Activated CD4-positive, alpha-beta T cell treated with anti-CD3 and anti-CD28 coated beads for 36 hours (primary cell): ENCODE data around the gene RET. TPM values are rescaled to one million over a fixed set of nuclear protein-coding genes. Genes with fewer than 3 reads are reported as not detected.

Source experiments
- ATAC-seq: fragments of 200-7000 bp; cut with Tn5 transposase; one replicate; pipeline ENCODE4 v1.10.0; 2021; ENCODE audit warnings: mild to moderate bottlenecking, moderate library complexity
- CTCF ChIA-PET: fragments of 350-600 bp; sonication (Branson Sonifier 250); formaldehyde crosslinking; loops from one replicate; lab custom pipeline; 2021; ENCODE audit warnings: antibody characterized with exemption; lab: Charles Lee
- POLR2A ChIA-PET: fragments of 350-600 bp; sonication (Branson Sonifier 250); formaldehyde crosslinking; loops from one replicate; lab custom pipeline; 2021; ENCODE audit warnings: antibody characterized with exemption, inconsistent platforms; lab: Charles Lee
- DNase-seq: peaks from one replicate; pipeline ENCODE4 v3.0.0-alpha.2; 2020
- H3K27ac Mint-ChIP-seq: one replicate; pipeline ENCODE4 v1.8.0; 2021; ENCODE audit warnings: mixed read lengths
- H3K27me3 Mint-ChIP-seq: one replicate; pipeline ENCODE4 v1.8.0; 2021; ENCODE audit warnings: mixed read lengths
- H3K36me3 Mint-ChIP-seq: one replicate; pipeline ENCODE4 v1.8.0; 2021; ENCODE audit warnings: low read depth, mixed read lengths
- H3K4me1 Mint-ChIP-seq: one replicate; pipeline ENCODE4 v1.8.0; 2021; ENCODE audit warnings: mixed read lengths
- H3K4me3 Mint-ChIP-seq: one replicate; pipeline ENCODE4 v1.8.0; 2021; ENCODE audit warnings: mild to moderate bottlenecking, moderate library complexity, mixed read lengths
- H3K9me3 Mint-ChIP-seq: one replicate; pipeline ENCODE4 v1.8.0; 2021; ENCODE audit warnings: low read depth, mixed read lengths
- intact Hi-C, 2 experiments: fragments of 100-400 bp; cut with DNase I in 1 of 2; cut with micrococcal nuclease in 1 of 2; formaldehyde crosslinking; loops; one replicate each; pipeline versions ENCODE4 v1.14.2 to v1.15.1; 2022 to 2024; cut with DNase I, micrococcal nuclease
- total RNA-seq, 2 experiments: library from RNA; stranded (reverse); gene quantifications; one replicate each; pipeline ENCODE4 v1.2.3, GENCODE V29; 2021

RET gene
- total RNA-seq, 2 experiments from 2014 or later, result 0.19 to 0.32 TPM

DNA sequence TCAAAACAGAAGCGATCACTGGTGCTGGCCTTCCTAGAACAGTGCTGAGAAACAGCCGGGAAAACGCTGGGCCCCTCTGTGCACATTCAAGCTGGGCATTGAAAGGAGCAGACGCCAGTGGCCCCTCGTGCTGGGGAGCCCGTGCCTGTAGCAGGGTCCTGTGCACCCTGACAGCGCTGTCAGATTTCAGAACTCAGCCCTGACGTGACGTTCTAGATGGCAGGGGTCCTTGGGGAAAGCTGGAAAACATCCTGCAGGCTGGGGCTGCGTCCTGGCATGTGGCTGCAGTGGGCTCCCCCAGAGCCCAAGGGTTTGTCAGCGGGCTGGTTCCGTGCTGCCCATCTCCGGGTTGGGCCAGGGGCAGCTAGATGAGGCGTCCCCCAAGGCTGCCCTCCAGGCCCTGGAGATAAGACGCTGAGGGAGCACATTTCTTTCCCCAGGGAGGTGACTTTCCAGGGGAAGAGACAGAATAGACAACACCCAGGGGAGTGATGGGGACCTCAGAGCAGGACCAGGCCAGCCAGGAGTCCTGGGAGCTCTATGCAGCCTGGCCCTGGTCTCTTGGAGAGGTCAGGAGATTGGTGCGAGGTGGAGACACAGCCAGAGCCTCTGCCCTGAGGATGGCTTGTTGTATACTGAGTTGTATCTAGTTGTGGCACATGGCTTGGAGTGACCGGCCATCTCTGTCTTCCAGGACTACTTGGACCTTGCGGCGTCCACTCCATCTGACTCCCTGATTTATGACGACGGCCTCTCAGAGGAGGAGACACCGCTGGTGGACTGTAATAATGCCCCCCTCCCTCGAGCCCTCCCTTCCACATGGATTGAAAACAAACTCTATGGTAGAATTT is 49.2 kb downstream of the RET start:
- Mint-ChIP-seq H3K27me3 (no peaks in the 10 kb centered on the region), H3K4me1 (peaks cover 34% of the 10 kb centered on the region), H3K9me3 (no peaks in the 10 kb centered on the region), H3K27ac (no peak overlapping the region), H3K4me3 (no peak overlapping the region), H3K36me3 (no peaks in the 10 kb centered on the region)
- CTCF ChIA-PET, result no interaction called here
- ATAC-seq (no peak), DNase-seq (no peak)
- intact Hi-C loops, result loop anchor here in 1 of 2 experiments (10.0 kb wide), 1 partner anchor 689 kb away; no protein-coding TSS in a partner anchor
- POLR2A ChIA-PET, result no interaction called here

DNA sequence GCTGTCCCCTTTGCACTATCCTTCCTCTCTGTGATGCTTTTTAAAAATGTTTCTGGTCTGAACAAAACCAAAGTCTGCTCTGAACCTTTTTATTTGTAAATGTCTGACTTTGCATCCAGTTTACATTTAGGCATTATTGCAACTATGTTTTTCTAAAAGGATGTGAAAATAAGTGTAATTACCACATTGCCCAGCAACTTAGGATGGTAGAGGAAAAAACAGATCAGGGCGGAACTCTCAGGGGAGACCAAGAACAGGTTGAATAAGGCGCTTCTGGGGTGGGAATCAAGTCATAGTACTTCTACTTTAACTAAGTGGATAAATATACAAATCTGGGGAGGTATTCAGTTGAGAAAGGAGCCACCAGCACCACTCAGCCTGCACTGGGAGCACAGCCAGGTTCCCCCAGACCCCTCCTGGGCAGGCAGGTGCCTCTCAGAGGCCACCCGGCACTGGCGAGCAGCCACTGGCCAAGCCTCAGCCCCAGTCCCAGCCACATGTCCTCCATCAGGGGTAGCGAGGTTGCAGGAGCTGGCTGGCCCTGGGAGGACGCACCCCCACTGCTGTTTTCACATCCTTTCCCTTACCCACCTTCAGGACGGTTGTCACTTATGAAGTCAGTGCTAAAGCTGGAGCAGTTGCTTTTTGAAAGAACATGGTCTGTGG is 50.0 kb downstream of the RET start:
- Mint-ChIP-seq H3K36me3 (no peaks in the 10 kb centered on the region), H3K9me3 (no peaks in the 10 kb centered on the region), H3K27ac (peak overlapping the region; percentile 5), H3K4me3 (no peak overlapping the region), H3K27me3 (no peaks in the 10 kb centered on the region), H3K4me1 (peaks cover 26% of the 10 kb centered on the region)
- intact Hi-C loops, result loop anchor here in 1 of 2 experiments (10.0 kb wide), 1 partner anchor 688 kb away; no protein-coding TSS in a partner anchor
- ChIA-PET POLR2A (no interaction called here), CTCF (no interaction called here)
- ATAC-seq (no peak), DNase-seq (no peak)

DNA sequence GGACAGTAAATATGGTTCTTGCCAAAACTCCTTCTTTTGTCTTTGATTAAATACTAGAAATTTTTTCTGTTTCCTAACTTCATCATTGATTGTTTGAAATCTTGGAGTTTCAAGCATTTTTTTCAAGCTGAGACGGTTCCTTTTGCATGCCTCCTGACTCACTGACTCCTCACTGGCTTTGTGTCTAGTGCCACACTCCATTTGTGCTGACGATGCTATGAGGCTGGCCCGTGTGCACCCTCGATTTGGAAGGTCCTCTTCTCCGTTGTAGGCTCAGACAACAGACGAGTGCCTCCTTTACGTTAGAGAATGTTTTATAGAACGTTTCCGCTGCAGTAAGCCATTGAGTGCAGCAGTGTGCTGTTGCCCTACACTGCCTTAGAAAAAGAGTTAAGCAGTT is 50.6 kb downstream of the RET start:
- POLR2A ChIA-PET, result no interaction called here
- intact Hi-C loops, result loop anchor here in 1 of 2 experiments (10.0 kb wide), 1 partner anchor 687 kb away; no protein-coding TSS in a partner anchor
- H3K27ac Mint-ChIP-seq, result no peak overlapping the region

DNA sequence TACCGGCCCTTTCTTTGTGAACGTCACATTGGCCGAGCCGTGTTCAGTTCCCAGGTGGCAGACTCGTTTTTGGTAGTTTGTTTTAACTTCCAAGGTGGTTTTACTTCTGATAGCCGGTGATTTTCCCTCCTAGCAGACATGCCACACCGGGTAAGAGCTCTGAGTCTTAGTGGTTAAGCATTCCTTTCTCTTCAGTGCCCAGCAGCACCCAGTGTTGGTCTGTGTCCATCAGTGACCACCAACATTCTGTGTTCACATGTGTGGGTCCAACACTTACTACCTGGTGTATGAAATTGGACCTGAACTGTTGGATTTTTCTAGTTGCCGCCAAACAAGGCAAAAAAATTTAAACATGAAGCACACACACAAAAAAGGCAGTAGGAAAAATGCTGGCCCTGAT is 51.5 kb downstream of the RET start:
- H3K9me3 Mint-ChIP-seq, result no peaks in the 10 kb centered on the region
- H3K4me1 Mint-ChIP-seq, result peaks cover 25% of the 10 kb centered on the region
- ChIA-PET POLR2A (no interaction called here), CTCF (no interaction called here)
- no peaks in the 10 kb centered on the region for H3K36me3 Mint-ChIP-seq
- DNase-seq, result no peak
- intact Hi-C loops, result loop anchor here in 1 of 2 experiments (10.0 kb wide), 1 partner anchor 686 kb away; no protein-coding TSS in a partner anchor
- peak overlapping the region; percentile 51 for H3K27ac Mint-ChIP-seq
- no peak for ATAC-seq
- no peaks in the 10 kb centered on the region for H3K27me3 Mint-ChIP-seq
- no peak overlapping the region for H3K4me3 Mint-ChIP-seq

More for the DNA sequence above, 50.6 kb downstream of the RET start:
- no peak for ATAC-seq
- no peak for DNase-seq
- CTCF ChIA-PET, result no interaction called here
- Mint-ChIP-seq H3K36me3 (no peaks in the 10 kb centered on the region), H3K27me3 (no peaks in the 10 kb centered on the region), H3K4me1 (peaks cover 25% of the 10 kb centered on the region), H3K4me3 (no peak overlapping the region), H3K9me3 (no peaks in the 10 kb centered on the region)

DNA sequence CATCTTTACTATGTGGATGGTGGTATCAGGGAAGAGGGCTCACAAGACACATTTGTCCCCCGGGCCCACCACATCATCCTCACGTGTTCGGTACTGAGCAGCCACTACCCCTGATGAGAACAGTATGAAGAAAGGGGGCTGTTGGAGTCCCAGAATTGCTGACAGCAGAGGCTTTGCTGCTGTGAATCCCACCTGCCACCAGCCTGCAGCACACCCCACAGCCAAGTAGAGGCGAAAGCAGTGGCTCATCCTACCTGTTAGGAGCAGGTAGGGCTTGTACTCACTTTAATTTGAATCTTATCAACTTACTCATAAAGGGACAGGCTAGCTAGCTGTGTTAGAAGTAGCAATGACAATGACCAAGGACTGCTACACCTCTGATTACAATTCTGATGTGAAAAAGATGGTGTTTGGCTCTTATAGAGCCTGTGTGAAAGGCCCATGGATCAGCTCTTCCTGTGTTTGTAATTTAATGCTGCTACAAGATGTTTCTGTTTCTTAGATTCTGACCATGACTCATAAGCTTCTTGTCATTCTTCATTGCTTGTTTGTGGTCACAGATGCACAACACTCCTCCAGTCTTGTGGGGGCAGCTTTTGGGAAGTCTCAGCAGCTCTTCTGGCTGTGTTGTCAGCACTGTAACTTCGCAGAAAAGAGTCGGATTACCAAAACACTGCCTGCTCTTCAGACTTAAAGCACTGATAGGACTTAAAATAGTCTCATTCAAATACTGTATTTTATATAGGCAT is 52.3 kb downstream of the RET start:
- Mint-ChIP-seq H3K27ac (peak overlapping the region; percentile 73), H3K9me3 (no peaks in the 10 kb centered on the region), H3K4me3 (no peak overlapping the region), H3K36me3 (no peaks in the 10 kb centered on the region), H3K4me1 (peaks cover 25% of the 10 kb centered on the region), H3K27me3 (no peaks in the 10 kb centered on the region)
- intact Hi-C loops, result loop anchor here (1.0 to 10.0 kb wide), 3 partner anchors 8 to 686 kb away; partner anchors contain the start of gene CSGALNACT2 (in 1 of the 2)
- ChIA-PET CTCF (interaction anchor here (0.9 kb wide), 1 partner anchor 10 kb away, joined by 3 read pairs; the partner anchor contains the start of gene CSGALNACT2), POLR2A (interaction anchor here (0.6 to 1.2 kb wide), 3 partner anchors 9 to 62 kb away, joined by 3 to 14 read pairs (median 7); partner anchors contain the start of gene CSGALNACT2)
- DNase-seq (peak; percentile 67), ATAC-seq (peak; percentile 89)

DNA sequence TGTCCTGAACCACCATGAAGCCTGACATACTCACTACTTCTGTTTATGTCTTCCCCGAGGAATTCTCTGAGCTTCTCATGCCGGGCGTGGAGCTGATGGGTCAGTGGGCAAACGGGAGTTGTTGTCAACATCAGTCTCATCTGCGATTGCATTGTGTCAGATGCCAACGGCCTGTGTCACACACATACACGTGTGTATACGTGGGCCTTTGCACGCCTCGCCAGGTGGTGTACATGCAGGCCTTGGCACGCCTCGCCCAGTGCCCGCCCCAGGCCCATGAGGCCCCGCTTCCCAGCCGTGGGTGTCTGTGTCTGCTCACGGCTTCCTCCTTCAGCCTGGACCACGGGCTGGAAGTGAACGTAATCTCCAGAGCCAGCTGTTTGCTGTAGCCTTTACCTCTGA is 53.9 kb downstream of the RET start:
- POLR2A ChIA-PET, result no interaction called here
- H3K9me3 Mint-ChIP-seq, result no peaks in the 10 kb centered on the region
- DNase-seq (no peak), ATAC-seq (no peak)
- CTCF ChIA-PET, result no interaction called here
- H3K4me1 Mint-ChIP-seq, result peaks cover 25% of the 10 kb centered on the region
- intact Hi-C loops, result loop anchor here in 1 of 2 experiments (10.0 kb wide), 2 partner anchors 154 to 496 kb away; partner anchors contain the start of gene ZNF33B
- no peak overlapping the region for H3K4me3 Mint-ChIP-seq
- H3K36me3 Mint-ChIP-seq, result no peaks in the 10 kb centered on the region
- no peak overlapping the region for H3K27ac Mint-ChIP-seq
- no peaks in the 10 kb centered on the region for H3K27me3 Mint-ChIP-seq

DNA sequence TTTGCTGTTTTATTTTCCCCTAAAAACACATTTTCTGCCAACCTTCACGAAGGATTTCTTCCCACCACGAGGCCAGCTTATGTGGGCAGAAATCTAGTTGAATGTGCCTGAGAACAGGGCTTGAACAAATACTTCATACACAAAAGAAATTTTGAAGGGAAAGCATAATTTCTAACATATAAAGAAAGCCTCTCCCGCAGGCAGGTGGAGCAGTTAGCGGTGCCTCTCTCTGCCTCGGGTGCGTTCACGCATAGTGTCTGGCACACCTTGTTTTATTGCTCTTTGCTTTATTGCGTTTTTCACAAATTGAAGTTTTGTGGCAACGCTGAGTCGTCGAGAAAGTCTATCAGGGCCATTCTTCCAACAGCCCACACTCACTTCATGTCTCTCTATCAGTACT is 54.4 kb downstream of the RET start:
- peaks cover 3% of the 10 kb centered on the region for H3K36me3 Mint-ChIP-seq
- H3K4me3 Mint-ChIP-seq, result no peak overlapping the region
- ChIA-PET POLR2A (no interaction called here), CTCF (no interaction called here)
- H3K4me1 Mint-ChIP-seq, result peaks cover 29% of the 10 kb centered on the region
- intact Hi-C loops, result loop anchor here in 1 of 2 experiments (10.0 kb wide), 2 partner anchors 154 to 496 kb away; partner anchors contain the start of gene ZNF33B
- no peak overlapping the region for H3K27ac Mint-ChIP-seq
- ATAC-seq (no peak), DNase-seq (no peak)
- H3K9me3 Mint-ChIP-seq, result no peaks in the 10 kb centered on the region
- H3K27me3 Mint-ChIP-seq, result no peaks in the 10 kb centered on the region

DNA sequence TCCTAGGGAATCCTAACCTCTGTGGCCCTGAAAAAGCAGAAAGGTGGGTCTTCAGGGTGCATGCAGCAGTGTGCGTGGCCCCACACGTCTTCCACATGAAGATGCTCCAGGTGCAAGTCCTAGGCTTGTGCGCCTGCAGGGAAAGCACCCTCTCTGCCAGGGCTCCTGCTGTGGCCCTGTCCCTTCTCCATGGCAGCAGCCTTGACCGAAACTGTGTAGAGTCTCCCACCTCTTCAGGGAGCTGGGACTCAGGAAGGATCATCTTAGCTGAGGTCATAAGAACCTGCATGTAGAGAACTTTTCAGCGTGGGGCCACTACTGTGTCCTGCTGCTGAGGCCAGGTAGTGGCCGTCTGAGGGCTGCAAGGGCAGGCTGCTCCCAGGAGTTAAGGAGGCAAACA is 55.0 kb downstream of the RET start:
- ATAC-seq, result no peak
- no peaks in the 10 kb centered on the region for H3K27me3 Mint-ChIP-seq
- no peak overlapping the region for H3K4me3 Mint-ChIP-seq
- H3K9me3 Mint-ChIP-seq, result no peaks in the 10 kb centered on the region
- ChIA-PET POLR2A (no interaction called here), CTCF (no interaction called here)
- H3K27ac Mint-ChIP-seq, result no peak overlapping the region
- intact Hi-C loops, result loop anchor here in 1 of 2 experiments (10.0 kb wide), 2 partner anchors 153 to 497 kb away; partner anchors contain the start of gene ZNF33B
- DNase-seq, result no peak
- peaks cover 31% of the 10 kb centered on the region for H3K4me1 Mint-ChIP-seq
- H3K36me3 Mint-ChIP-seq, result peaks cover 6% of the 10 kb centered on the region

DNA sequence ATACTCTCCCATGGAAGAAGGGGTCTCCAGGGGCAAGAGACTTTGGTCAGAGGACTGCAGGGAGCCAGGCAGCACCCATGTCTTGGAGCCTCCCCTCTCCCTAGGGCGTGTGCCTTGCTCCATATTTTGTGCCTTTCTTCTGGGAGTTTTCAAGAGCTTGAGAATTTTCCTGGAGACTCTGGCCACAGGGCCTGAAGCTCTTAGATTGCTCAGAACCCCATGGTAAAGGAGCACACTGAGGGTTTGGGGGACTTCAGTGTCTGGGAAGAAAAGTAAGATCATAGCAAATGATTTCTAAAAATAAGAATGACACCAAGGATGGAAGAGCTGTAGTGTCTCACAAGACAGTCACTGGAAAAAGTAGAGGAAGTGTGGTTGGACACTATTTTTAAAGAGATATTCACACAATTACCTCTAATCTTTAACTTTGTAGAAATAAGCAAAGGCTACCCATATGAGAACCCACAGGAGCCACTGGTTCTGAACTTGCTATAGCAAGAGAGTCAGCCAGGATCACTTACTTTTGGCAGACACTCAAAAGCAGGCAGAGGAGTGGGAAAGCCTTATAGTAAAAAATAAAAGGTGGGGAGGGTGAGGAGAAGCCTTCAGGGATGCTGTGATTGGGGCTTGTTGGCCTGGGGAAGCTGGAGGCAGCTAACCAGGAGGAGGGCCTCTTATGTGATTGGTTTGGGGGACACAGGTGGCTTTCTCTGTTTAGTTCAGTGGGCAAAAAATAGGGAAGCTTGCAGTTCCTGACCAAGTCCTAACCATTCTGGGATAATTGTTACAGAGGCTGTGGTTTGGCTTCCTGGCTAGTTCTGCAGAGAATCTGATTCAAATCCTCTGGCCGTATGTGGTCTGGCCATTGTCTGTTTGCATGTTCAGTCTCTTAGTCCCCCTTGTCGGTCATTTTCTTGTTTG is 56.3 kb downstream of the RET start:
- H3K4me3 Mint-ChIP-seq, result no peak overlapping the region
- intact Hi-C loops, result loop anchor here in 1 of 2 experiments (10.0 kb wide), 2 partner anchors 152 to 498 kb away; partner anchors contain the start of gene ZNF33B
- ATAC-seq (no peak), DNase-seq (no peak)
- H3K9me3 Mint-ChIP-seq, result no peaks in the 10 kb centered on the region
- peaks cover 23% of the 10 kb centered on the region for H3K4me1 Mint-ChIP-seq
- peak overlapping the region; percentile 42 for H3K27ac Mint-ChIP-seq
- ChIA-PET POLR2A (interaction anchor here (0.6 kb wide), 1 partner anchor 271 kb away, joined by 3 read pairs; no protein-coding TSS in a partner anchor), CTCF (interaction anchor here (0.5 to 1.0 kb wide), 3 partner anchors 9 to 222 kb away, joined by 3 read pairs; no protein-coding TSS in a partner anchor)
- H3K36me3 Mint-ChIP-seq, result peaks cover 6% of the 10 kb centered on the region
- H3K27me3 Mint-ChIP-seq, result no peaks in the 10 kb centered on the region
